GM12892 (cell line): Measurements from ENCODE around the gene ABCB8.

Source experiments
- POLR2AphosphoS5 ChIP-seq: IDR thresholded peaks from 2 replicates; pipeline ENCODE4 v1.6.1; 2011; ENCODE audit warnings: low read depth, low read length, control low read depth
- TAF1 ChIP-seq: IDR thresholded peaks from 2 replicates; pipeline ENCODE4 v1.6.1; 2011; ENCODE audit warnings: low read depth, mild to moderate bottlenecking, control low read depth, low read length, borderline replicate concordance

DNA sequence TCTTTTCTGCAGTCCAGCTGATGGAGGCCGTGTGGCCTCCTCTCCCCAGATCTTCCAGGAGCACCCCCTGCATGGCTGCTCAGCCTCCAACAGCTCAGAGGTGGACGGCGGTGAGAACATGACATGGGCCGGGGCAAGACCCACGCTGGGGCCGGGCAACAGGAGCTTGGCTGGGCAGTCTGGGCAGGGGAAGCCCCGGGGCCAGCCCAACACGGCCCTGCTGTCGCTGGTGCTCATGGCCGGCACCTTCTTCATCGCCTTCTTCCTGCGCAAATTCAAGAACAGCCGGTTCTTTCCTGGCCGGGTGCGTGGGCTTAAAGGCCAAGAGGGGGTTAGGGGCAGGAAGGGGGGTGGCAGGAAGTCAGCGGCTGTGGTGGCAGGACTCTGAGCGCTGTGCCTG is 45.7 kb downstream of the ABCB8 start:
- TF ChIP-seq POLR2AphosphoS5 (no peak), TAF1 (no peak)
